Panc1 (cell line): ENCODE results near the gene EMC6. TPM values are rescaled to one million over a fixed set of nuclear protein-coding genes. Genes with fewer than 3 reads are reported as not detected.

ENCODE experiments used
- ATAC-seq: fragments of 200-7000 bp; cut with Tn5 transposase; 2 replicates; pipeline ENCODE4 v1.9.1; 2020; ENCODE audit warnings: mild to moderate bottlenecking, moderate library complexity
- BruUV-seq: library from RNA; stranded (reverse); fragments of 400-500 nt; replicated peaks from 2 replicates; lab custom pipeline; 2021; lab: Mats Ljungman, UMichigan
- CTCF ChIA-PET: fragments of 300-600 bp; sonication (Branson Sonifier 250); formaldehyde crosslinking; loops from one replicate; lab custom pipeline; 2022; ENCODE audit warnings: antibody characterized with exemption; lab: Charles Lee
- POLR2A ChIA-PET: fragments of 300-600 bp; sonication (Branson Sonifier 250); formaldehyde crosslinking; loops from one replicate; lab custom pipeline; 2022; ENCODE audit warnings: antibody characterized with exemption; lab: Charles Lee
- DNase-seq: peaks from one replicate; pipeline ENCODE4 v3.0.0-alpha.2; 2010; ENCODE audit warnings: low read depth, low spot score
- H3K27ac ChIP-seq: 2 replicates; pipeline ENCODE4 v1.5.1; 2011; ENCODE audit warnings: mild to moderate bottlenecking, low read length, inconsistent platforms
- H3K27me3 ChIP-seq: fragments of 200-500 bp; sonication (Bioruptor generic); 2 replicates; pipeline ENCODE4 v1.6.0; 2014; ENCODE audit warnings: low read length, inconsistent platforms; ENCODE audit not compliant: control insufficient read depth, insufficient read depth
- H3K36me3 ChIP-seq: fragments of 200-500 bp; sonication (Bioruptor generic); 2 replicates; pipeline ENCODE4 v1.5.1; 2014; ENCODE audit warnings: inconsistent platforms, mild to moderate bottlenecking, low read length, moderate library complexity; ENCODE audit not compliant: control insufficient read depth, insufficient read depth
- H3K4me1 ChIP-seq: 2 replicates; pipeline ENCODE4 v1.5.1; 2011; ENCODE audit warnings: inconsistent platforms, mild to moderate bottlenecking, low read length, moderate library complexity; ENCODE audit not compliant: control insufficient read depth, insufficient read depth
- H3K4me3 ChIP-seq, 2 experiments: 2 replicates each; pipeline ENCODE4 v1.5.1; 2011 to 2012; ENCODE audit warnings: low read depth in 2 of 2, low read length in 2 of 2, mild to moderate bottlenecking in 2 of 2, inconsistent platforms in 1 of 2, moderate library complexity in 1 of 2
- H3K9me3 ChIP-seq: fragments of 200-500 bp; sonication (Bioruptor generic); 2 replicates; pipeline ENCODE4 v1.5.1; 2014; ENCODE audit warnings: low read depth, mild to moderate bottlenecking, inconsistent platforms, low read length, moderate library complexity; ENCODE audit not compliant: control insufficient read depth, insufficient read depth
- CTCF ChIP-seq: fragments of 450-650 bp; IDR thresholded peaks from 2 replicates; pipeline ENCODE4 v1.5.1; 2017; ENCODE audit warnings: mild to moderate bottlenecking
- POLR2AphosphoS5 ChIP-seq: IDR thresholded peaks from 2 replicates; pipeline ENCODE4 v1.6.1; 2012; ENCODE audit warnings: mild to moderate bottlenecking, low read depth, low read length, moderate library complexity
- REST ChIP-seq, 2 experiments: IDR thresholded peaks; 2 replicates each; pipeline ENCODE4 v1.6.1; 2011 to 2012; ENCODE audit warnings: low read depth in 2 of 2, control low read depth in 1 of 2, low read length in 1 of 2, mild to moderate bottlenecking in 1 of 2, moderate library complexity in 1 of 2; ENCODE audit not compliant: insufficient read depth in 1 of 2
- SIN3A ChIP-seq: IDR thresholded peaks from 2 replicates; pipeline ENCODE4 v1.6.1; 2012; ENCODE audit warnings: low read depth, mild to moderate bottlenecking, low read length, moderate library complexity, borderline replicate concordance; ENCODE audit not compliant: insufficient read depth
- TCF7L2 ChIP-seq: IDR thresholded peaks from 2 replicates; pipeline ENCODE4 v1.6.1; 2011; ENCODE audit warnings: mild to moderate bottlenecking, low read depth, low read length, inconsistent platforms
- in situ Hi-C: cut with HindIII; loops from 2 replicates; pipeline ENCODE4 v1.10.0; 2016; ENCODE audit warnings: low sequenced_read_pairs, low pct_unique_long_range_greater_than_20kb
- intact Hi-C: fragments of 100-400 bp; cut with micrococcal nuclease; formaldehyde crosslinking; loops from one replicate; pipeline ENCODE4 v1.10.0; 2022; ENCODE audit not compliant: unreplicated experiment
- total RNA-seq: library from RNA; stranded (reverse); gene quantifications from one replicate; pipeline ENCODE4 v1.2.1, GENCODE V29; 2021; ENCODE audit not compliant: unreplicated experiment

Gene EMC6
- total RNA-seq, 1 experiment from 2014 or later = 65.9 TPM

GRCh38 chr17:3678821-3679530 is 10.4 kb downstream of the EMC6 start:
- no peaks in the 10 kb centered on the region for H3K27me3 ChIP-seq
- in situ Hi-C loops (no loop called here), intact Hi-C loops (no loop called here)
- DNase-seq (no peak), ATAC-seq (no peak)
- no peaks in the 10 kb centered on the region for H3K36me3 ChIP-seq
- H3K9me3 ChIP-seq = no peaks in the 10 kb centered on the region
- no peak for TF ChIP-seq CTCF
- ChIA-PET CTCF (interaction anchor here (0.8 kb wide), 1 partner anchor 59 kb away, joined by 3 read pairs; no protein-coding TSS in a partner anchor), POLR2A (no interaction called here)
- no TSS peak for BruUV-seq
- no peak overlapping the region for H3K4me3 ChIP-seq
- no peaks in the 10 kb centered on the region for H3K4me1 ChIP-seq
- H3K27ac ChIP-seq = no peak overlapping the region

- ChIA-PET CTCF (interaction anchor here (0.7 to 0.8 kb wide), 2 partner anchors 58 to 215 kb away, joined by 3 to 7 read pairs; no protein-coding TSS in a partner anchor), POLR2A (no interaction called here)
- no peak overlapping the region for H3K27ac ChIP-seq
- DNase-seq (no peak), ATAC-seq (peak; percentile 19; the same call in 1 of the 2 replicates)
- no peak overlapping the region for H3K4me3 ChIP-seq
- in situ Hi-C loops (no loop called here), intact Hi-C loops (no loop called here)
- no TSS peak for BruUV-seq
- no peaks in the 10 kb centered on the region for H3K36me3 ChIP-seq
- no peaks in the 10 kb centered on the region for H3K9me3 ChIP-seq
- TF ChIP-seq CTCF (no peak), SIN3A (no peak), REST (IDR thresholded peaks at IDR 0.05; ENCODE audit: insufficient read depth in 1 of 2, low read depth in 2 of 2, low read length in 1 of 2) (no peak), TCF7L2 (no peak), POLR2AphosphoS5 (no peak)
- H3K4me1 ChIP-seq = no peaks in the 10 kb centered on the region
- H3K27me3 ChIP-seq = no peaks in the 10 kb centered on the region
Observed at GRCh38 chr17:3679531-3680126, 11.0 kb downstream of the EMC6 start.
